ENCODE results near the gene VRK2. TPM values are rescaled to one million over a fixed set of nuclear protein-coding genes. Genes with fewer than 3 reads are reported as not detected.
"Not testable (repeated sequence)": the region's sequence is repeated elsewhere in the genome, so short reads cannot be mapped to it uniquely, and the experiment has no call there.

VRK2 gene
- total RNA-seq, 1 donor from 2014 or later = 33.6 TPM

GRCh38 chr2:58107803-58108710 is 61.5 kb downstream of the VRK2 start:
- peak; percentile 86 for DNase-seq (ENCODE audit: low read depth)

GRCh38 chr2:58109481-58109880 is 62.9 kb downstream of the VRK2 start:
- no peak for DNase-seq (ENCODE audit: low read depth)

- no peak for DNase-seq (ENCODE audit: low read depth)
Observed at GRCh38 chr2:58110765-58111164, 64.2 kb downstream of the VRK2 start.

GRCh38 chr2:58113563-58113962 is 67.0 kb downstream of the VRK2 start:
- DNase-seq (ENCODE audit: low read depth) = not testable (repeated sequence)

- no peak for DNase-seq (ENCODE audit: low read depth)
Observed at GRCh38 chr2:58120626-58121229, 74.1 kb downstream of the VRK2 start.

GRCh38 chr2:58122040-58122439 is 75.4 kb downstream of the VRK2 start:
- no peak for DNase-seq (ENCODE audit: low read depth)

- DNase-seq (ENCODE audit: low read depth) = no peak
Observed at GRCh38 chr2:58122540-58122939, 75.9 kb downstream of the VRK2 start.

GRCh38 chr2:58127111-58127510 is 80.5 kb downstream of the VRK2 start:
- DNase-seq (ENCODE audit: low read depth) = no peak

GRCh38 chr2:58130238-58130637 is 83.6 kb downstream of the VRK2 start:
- DNase-seq (ENCODE audit: low read depth) = no peak

GRCh38 chr2:58131191-58132011 is 84.8 kb downstream of the VRK2 start:
- peak; percentile 11 for DNase-seq (ENCODE audit: low read depth)

- DNase-seq (ENCODE audit: low read depth) = no peak
Observed at GRCh38 chr2:58133395-58133794, 86.8 kb downstream of the VRK2 start.

GRCh38 chr2:58135861-58136260 is 89.3 kb downstream of the VRK2 start:
- DNase-seq (ENCODE audit: low read depth) = no peak

GRCh38 chr2:58137221-58137620 is 90.6 kb downstream of the VRK2 start:
- peak; percentile 65 for DNase-seq (ENCODE audit: low read depth)

- DNase-seq (ENCODE audit: low read depth) = no peak
Observed at GRCh38 chr2:58137856-58138255, 91.2 kb downstream of the VRK2 start.

- no peak for DNase-seq (ENCODE audit: low read depth)
Observed at GRCh38 chr2:58138396-58139030, 91.9 kb downstream of the VRK2 start.

- DNase-seq (ENCODE audit: low read depth) = no peak
Observed at GRCh38 chr2:58140508-58141072, 94.0 kb downstream of the VRK2 start.

- not testable (repeated sequence) for DNase-seq (ENCODE audit: low read depth)
Observed at GRCh38 chr2:58145769-58146168, 99.2 kb downstream of the VRK2 start.

GRCh38 chr2:58146707-58147106 is 100.1 kb downstream of the VRK2 start:
- DNase-seq (ENCODE audit: low read depth) = peak; percentile 65

- no peak for DNase-seq (ENCODE audit: low read depth)
Observed at GRCh38 chr2:58155160-58155778, 108.7 kb downstream of the VRK2 start.

GRCh38 chr2:58156780-58157179 is 110.2 kb downstream of the VRK2 start:
- DNase-seq (ENCODE audit: low read depth) = peak; percentile 21

GRCh38 chr2:58157754-58158153 is 111.1 kb downstream of the VRK2 start:
- no peak for DNase-seq (ENCODE audit: low read depth)
